Gastrocnemius medialis (tissue), 4 donors: ENCODE results near the gene TCERG1L.

Source experiments
- POLR2A ChIP-seq, 2 donors: fragments of 450-650 bp; IDR thresholded peaks; one replicate each; pipeline ENCODE4 v1.6.1; 2017; ENCODE audit warnings: antibody characterized with exemption in 2 of 2, mild to moderate bottlenecking in 2 of 2, moderate library complexity in 2 of 2
- TF ChIP-seq, protein P1 (sequence below), 5 experiments: fragments of 450-650 bp in 3 of 5; fragments of 200-600 bp in 2 of 5; sonication (generic) in 2 of 5; IDR thresholded peaks in 4 of 5; conservative IDR thresholded peaks in 1 of 5; 1 replicate in 4 of 5; 2 replicates in 1 of 5; pipeline ENCODE4 v1.5.1; 2016 to 2019; ENCODE audit warnings: antibody characterized with exemption in 5 of 5, mild to moderate bottlenecking in 3 of 5, moderate library complexity in 3 of 5

DNA sequence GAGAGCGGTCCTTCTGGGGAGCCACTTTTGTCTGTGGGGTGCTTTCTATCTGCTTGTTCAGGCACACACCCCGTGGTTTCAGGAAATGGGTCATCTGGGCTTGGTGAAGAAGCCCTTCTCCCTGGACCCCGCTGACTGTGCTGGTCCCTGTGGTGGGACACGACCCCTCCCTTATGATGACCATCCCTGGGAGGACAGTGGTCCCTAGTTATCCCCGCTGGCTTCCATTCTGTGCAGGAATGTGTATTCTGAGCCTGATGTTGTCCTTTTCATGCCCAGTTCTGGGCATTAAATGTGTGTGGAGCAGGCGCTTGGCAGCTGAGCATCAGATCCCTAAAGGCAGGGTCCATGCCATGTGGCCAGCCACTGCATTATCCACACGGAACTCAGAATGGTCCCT is 71.6 kb downstream of the TCERG1L start:
- TF ChIP-seq, protein P1, sequence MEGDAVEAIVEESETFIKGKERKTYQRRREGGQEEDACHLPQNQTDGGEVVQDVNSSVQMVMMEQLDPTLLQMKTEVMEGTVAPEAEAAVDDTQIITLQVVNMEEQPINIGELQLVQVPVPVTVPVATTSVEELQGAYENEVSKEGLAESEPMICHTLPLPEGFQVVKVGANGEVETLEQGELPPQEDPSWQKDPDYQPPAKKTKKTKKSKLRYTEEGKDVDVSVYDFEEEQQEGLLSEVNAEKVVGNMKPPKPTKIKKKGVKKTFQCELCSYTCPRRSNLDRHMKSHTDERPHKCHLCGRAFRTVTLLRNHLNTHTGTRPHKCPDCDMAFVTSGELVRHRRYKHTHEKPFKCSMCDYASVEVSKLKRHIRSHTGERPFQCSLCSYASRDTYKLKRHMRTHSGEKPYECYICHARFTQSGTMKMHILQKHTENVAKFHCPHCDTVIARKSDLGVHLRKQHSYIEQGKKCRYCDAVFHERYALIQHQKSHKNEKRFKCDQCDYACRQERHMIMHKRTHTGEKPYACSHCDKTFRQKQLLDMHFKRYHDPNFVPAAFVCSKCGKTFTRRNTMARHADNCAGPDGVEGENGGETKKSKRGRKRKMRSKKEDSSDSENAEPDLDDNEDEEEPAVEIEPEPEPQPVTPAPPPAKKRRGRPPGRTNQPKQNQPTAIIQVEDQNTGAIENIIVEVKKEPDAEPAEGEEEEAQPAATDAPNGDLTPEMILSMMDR (IDR thresholded peaks at IDR 0.05 in 4 of 5, conservative IDR thresholded peaks at IDR 0.05 in 1 of 5) = no peak
- no peak for TF ChIP-seq POLR2A (IDR thresholded peaks at IDR 0.05)
